SK-N-SH treated with all-trans-retinoic acid at 6 μM for 48 hours (cell line): ENCODE results near the gene RAP2B.

ENCODE experiments used
- ZFP30 ChIP-seq: fragments of 450-650 bp; formaldehyde crosslinking; IDR thresholded peaks from 2 replicates; pipeline ENCODE4 v1.5.0; 2022; ENCODE audit warnings: mild to moderate bottlenecking, moderate library complexity
- TF ChIP-seq, protein P1 (sequence below): fragments of 250-450 bp; sonication (Bioruptor Pico); IDR thresholded peaks from 2 replicates; pipeline ENCODE4 v1.5.0; 2020; ENCODE audit warnings: mild to moderate bottlenecking, moderate library complexity

DNA sequence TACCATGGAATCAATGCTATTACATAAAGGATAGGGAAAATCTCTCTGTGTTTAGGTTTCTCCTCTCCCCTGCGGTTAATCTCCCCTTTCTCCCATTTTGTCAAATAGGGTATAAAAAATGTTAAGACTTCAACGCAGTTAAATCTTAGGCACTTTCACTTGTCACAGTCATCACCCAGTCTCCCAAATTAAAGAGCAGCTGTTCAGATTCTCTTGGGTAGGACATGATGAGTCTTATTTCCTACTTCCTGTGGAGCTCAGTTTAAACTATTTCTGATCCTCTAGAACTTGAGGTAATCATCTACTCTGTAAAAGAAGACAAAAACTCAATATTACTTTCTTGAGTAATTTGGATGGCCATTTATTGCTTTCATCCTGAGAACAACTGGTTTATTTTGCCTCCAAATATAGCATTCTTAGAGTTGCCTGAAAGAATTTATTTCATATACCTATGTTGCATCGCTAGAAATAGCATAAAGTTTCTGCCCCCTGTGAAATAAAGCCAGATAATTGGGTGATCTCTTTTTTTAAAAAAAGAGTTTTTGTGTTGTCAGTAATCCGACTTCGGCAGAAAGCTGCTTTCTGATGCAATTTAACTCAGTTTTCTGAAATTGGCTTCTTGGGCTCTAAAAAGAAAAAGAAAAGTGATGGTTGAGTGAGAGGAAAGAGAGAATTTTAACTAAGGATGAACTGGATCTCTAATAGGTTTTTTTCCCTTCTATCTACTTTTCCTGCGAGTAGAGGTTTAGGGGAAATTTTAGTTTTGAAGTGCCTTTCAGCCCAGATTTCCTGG is 20.7 kb downstream of the RAP2B start:
- no peak for TF ChIP-seq ZFP30 (CRISPR knock-in tag)
- TF ChIP-seq, protein P1, sequence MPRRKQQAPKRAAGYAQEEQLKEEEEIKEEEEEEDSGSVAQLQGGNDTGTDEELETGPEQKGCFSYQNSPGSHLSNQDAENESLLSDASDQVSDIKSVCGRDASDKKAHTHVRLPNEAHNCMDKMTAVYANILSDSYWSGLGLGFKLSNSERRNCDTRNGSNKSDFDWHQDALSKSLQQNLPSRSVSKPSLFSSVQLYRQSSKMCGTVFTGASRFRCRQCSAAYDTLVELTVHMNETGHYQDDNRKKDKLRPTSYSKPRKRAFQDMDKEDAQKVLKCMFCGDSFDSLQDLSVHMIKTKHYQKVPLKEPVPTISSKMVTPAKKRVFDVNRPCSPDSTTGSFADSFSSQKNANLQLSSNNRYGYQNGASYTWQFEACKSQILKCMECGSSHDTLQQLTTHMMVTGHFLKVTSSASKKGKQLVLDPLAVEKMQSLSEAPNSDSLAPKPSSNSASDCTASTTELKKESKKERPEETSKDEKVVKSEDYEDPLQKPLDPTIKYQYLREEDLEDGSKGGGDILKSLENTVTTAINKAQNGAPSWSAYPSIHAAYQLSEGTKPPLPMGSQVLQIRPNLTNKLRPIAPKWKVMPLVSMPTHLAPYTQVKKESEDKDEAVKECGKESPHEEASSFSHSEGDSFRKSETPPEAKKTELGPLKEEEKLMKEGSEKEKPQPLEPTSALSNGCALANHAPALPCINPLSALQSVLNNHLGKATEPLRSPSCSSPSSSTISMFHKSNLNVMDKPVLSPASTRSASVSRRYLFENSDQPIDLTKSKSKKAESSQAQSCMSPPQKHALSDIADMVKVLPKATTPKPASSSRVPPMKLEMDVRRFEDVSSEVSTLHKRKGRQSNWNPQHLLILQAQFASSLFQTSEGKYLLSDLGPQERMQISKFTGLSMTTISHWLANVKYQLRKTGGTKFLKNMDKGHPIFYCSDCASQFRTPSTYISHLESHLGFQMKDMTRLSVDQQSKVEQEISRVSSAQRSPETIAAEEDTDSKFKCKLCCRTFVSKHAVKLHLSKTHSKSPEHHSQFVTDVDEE (CRISPR knock-in tag): no peak
